SK-N-SH treated with all-trans-retinoic acid at 6 μM for 48 hours (cell line): ENCODE results near the gene ZBTB49.

Experiments used
- CREB5 ChIP-seq: fragments of 250-450 bp; sonication (Bioruptor Pico); IDR thresholded peaks from 2 replicates; pipeline ENCODE4 v1.5.1; 2020; ENCODE audit warnings: low read depth, mild to moderate bottlenecking, moderate library complexity
- CSDC2 ChIP-seq: fragments of 250-450 bp; sonication (Bioruptor Pico); IDR thresholded peaks from 2 replicates; pipeline ENCODE4 v1.5.0; 2020; ENCODE audit warnings: mild to moderate bottlenecking, moderate library complexity
- GLIS3 ChIP-seq: fragments of 250-450 bp; sonication (Bioruptor Pico); IDR thresholded peaks from 2 replicates; pipeline ENCODE4 v1.5.0; 2020; ENCODE audit warnings: mild to moderate bottlenecking, moderate library complexity
- PATZ1 ChIP-seq: fragments of 250-450 bp; sonication (Bioruptor Pico); IDR thresholded peaks from 2 replicates; pipeline ENCODE4 v1.8.0; 2020; ENCODE audit warnings: mild to moderate bottlenecking, moderate library complexity, borderline replicate concordance
- POU6F1 ChIP-seq: fragments of 250-450 bp; sonication (Bioruptor Pico); IDR thresholded peaks from 2 replicates; pipeline ENCODE4 v1.8.0; 2021; ENCODE audit warnings: low read depth, mild to moderate bottlenecking, moderate library complexity, borderline replicate concordance
- RARB ChIP-seq: fragments of 250-450 bp; sonication (Bioruptor Pico); IDR thresholded peaks from 2 replicates; pipeline ENCODE4 v1.8.0; 2021; ENCODE audit warnings: mild to moderate bottlenecking, moderate library complexity
- TOX ChIP-seq: fragments of 250-450 bp; sonication (Bioruptor Pico); IDR thresholded peaks from 2 replicates; pipeline ENCODE4 v1.8.0; 2021; ENCODE audit warnings: mild to moderate bottlenecking, moderate library complexity, borderline replicate concordance
- ZFP3 ChIP-seq: fragments of 250-450 bp; sonication (Bioruptor Pico); IDR thresholded peaks from 2 replicates; pipeline ENCODE4 v1.5.0; 2020; ENCODE audit warnings: mild to moderate bottlenecking, moderate library complexity

GRCh38 chr4:4323705-4324534 lies 33.9 kb downstream of the ZBTB49 start:
- no peak for TF ChIP-seq CREB5 (CRISPR knock-in tag)
- TF ChIP-seq TOX (CRISPR knock-in tag) = no peak
- TF ChIP-seq RARB (CRISPR knock-in tag) = no peak
- no peak for TF ChIP-seq POU6F1 (CRISPR knock-in tag)
- TF ChIP-seq GLIS3 (CRISPR knock-in tag) = no peak
- TF ChIP-seq PATZ1 (CRISPR knock-in tag) = no peak
- no peak for TF ChIP-seq ZFP3 (CRISPR knock-in tag)
- no peak for TF ChIP-seq CSDC2 (CRISPR knock-in tag)
